Activated naive CD8-positive, alpha-beta T cell treated with anti-CD3 and anti-CD28 coated beads, Interleukin-2, amount 10 ng/mL, durations not matched to agents 7 days and 5 days (primary cell): ENCODE measurements around the gene GGA1. TPM values are rescaled to one million over a fixed set of nuclear protein-coding genes. Genes with fewer than 3 reads are reported as not detected.
"Not testable (repeated sequence)": the region's sequence is repeated elsewhere in the genome, so short reads cannot be mapped to it uniquely, and the experiment has no call there.

ENCODE experiments used
- ATAC-seq: fragments of 150-1000 bp; cut with Tn5 transposase; one replicate; pipeline ENCODE4 v1.10.0; 2021; ENCODE audit warnings: low read depth, moderate library complexity
- POLR2A ChIA-PET: fragments of 350-600 bp; sonication (Branson Sonifier 250); formaldehyde crosslinking; loops from one replicate; lab custom pipeline; 2021; ENCODE audit warnings: antibody characterized with exemption; lab: Charles Lee
- DNase-seq: peaks from one replicate; pipeline ENCODE4 v3.0.0; 2021
- H3K27ac Mint-ChIP-seq: one replicate; pipeline ENCODE4 v1.8.0; 2022; ENCODE audit warnings: mild to moderate bottlenecking, mixed read lengths
- H3K27me3 Mint-ChIP-seq: one replicate; pipeline ENCODE4 v1.8.0; 2022; ENCODE audit warnings: mild to moderate bottlenecking, moderate library complexity, mixed read lengths
- H3K36me3 Mint-ChIP-seq: one replicate; pipeline ENCODE4 v1.8.0; 2021; ENCODE audit warnings: mild to moderate bottlenecking, mixed read lengths
- H3K4me1 Mint-ChIP-seq: one replicate; pipeline ENCODE4 v1.8.0; 2021; ENCODE audit warnings: mixed read lengths
- H3K4me3 Mint-ChIP-seq: one replicate; pipeline ENCODE4 v1.8.0; 2022; ENCODE audit warnings: mild to moderate bottlenecking, moderate library complexity, mixed read lengths
- H3K9me3 Mint-ChIP-seq: one replicate; pipeline ENCODE4 v1.8.0; 2021; ENCODE audit warnings: mixed read lengths
- total RNA-seq, 2 experiments: library from RNA; stranded (reverse); gene quantifications; one replicate each; pipeline ENCODE4 v1.2.3, GENCODE V29; 2021

GGA1 gene
- total RNA-seq, 2 experiments from 2014 or later, result 75.3 to 79.5 TPM

GRCh38 chr22:37640591-37641560 lies 32.2 kb downstream of the GGA1 start:
- no peak for DNase-seq
- H3K36me3 Mint-ChIP-seq, result peaks cover 18% of the 10 kb centered on the region
- peak overlapping the region; percentile 100 for H3K27ac Mint-ChIP-seq
- no peaks in the 10 kb centered on the region for H3K27me3 Mint-ChIP-seq
- H3K4me3 Mint-ChIP-seq, result peak overlapping the region; percentile 100
- H3K9me3 Mint-ChIP-seq, result no peaks in the 10 kb centered on the region
- peaks cover 48% of the 10 kb centered on the region for H3K4me1 Mint-ChIP-seq
- POLR2A ChIA-PET, result interaction anchor here (0.8 to 5.8 kb wide), 7 partner anchors 10 to 35 kb away, joined by 4 to 51 read pairs (median 16); partner anchors contain the start of genes GGA1, LGALS1 and PDXP
- ATAC-seq, result no peak

GRCh38 chr22:37641561-37641949 lies 32.9 kb downstream of the GGA1 start:
- H3K4me3 Mint-ChIP-seq, result peak overlapping the region; percentile 100
- H3K36me3 Mint-ChIP-seq, result peaks cover 18% of the 10 kb centered on the region
- H3K9me3 Mint-ChIP-seq, result no peaks in the 10 kb centered on the region
- H3K27ac Mint-ChIP-seq, result peak overlapping the region; percentile 100
- ATAC-seq (no peak), DNase-seq (no peak)
- no peaks in the 10 kb centered on the region for H3K27me3 Mint-ChIP-seq
- H3K4me1 Mint-ChIP-seq, result peaks cover 41% of the 10 kb centered on the region
- POLR2A ChIA-PET, result interaction anchor here (0.7 to 5.8 kb wide), 7 partner anchors 8 to 36 kb away, joined by 3 to 51 read pairs (median 16); partner anchors contain the start of genes GGA1, LGALS1 and PDXP

DNA sequence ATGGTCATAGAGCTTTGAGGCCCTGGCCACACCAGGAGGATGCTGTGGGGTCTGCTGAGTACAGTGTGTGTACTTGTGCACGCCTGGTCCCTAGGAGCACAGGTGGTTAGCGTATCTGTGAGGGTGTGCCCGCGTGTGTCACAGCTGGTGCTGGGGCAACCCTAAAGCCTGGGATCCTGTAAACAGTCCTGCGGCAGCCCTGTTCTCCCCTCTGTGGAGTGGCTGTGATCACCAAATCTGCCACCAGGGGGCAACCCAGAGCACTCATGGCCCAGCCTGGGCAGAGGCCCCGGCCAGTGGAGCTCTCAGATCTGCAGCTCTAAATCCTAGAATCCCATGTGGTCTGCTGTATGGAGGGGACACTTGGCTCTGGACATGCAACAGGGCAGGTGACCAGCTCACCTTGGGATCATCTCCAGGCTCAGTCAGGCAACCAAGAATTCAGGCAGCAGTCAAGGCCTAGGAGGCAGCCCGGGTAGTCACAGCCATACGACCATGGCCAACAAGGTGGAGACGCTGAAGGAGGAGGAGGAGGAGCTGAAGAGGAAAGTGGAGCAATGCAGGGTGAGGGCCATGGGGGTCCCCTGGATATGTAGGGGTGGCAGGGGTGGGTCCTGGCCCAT lies 34.7 kb downstream of the GGA1 start:
- no peaks in the 10 kb centered on the region for H3K9me3 Mint-ChIP-seq
- H3K4me3 Mint-ChIP-seq, result peak overlapping the region; percentile 66
- DNase-seq (peak; percentile 92), ATAC-seq (peak; percentile 58)
- peaks cover 20% of the 10 kb centered on the region for H3K36me3 Mint-ChIP-seq
- H3K27ac Mint-ChIP-seq, result peak overlapping the region; percentile 79
- H3K4me1 Mint-ChIP-seq, result peaks cover 27% of the 10 kb centered on the region
- H3K27me3 Mint-ChIP-seq, result no peaks in the 10 kb centered on the region
- POLR2A ChIA-PET, result interaction anchor here (0.7 to 3.9 kb wide), 16 partner anchors 9 to 43 kb away, joined by 3 to 38 read pairs (median 6); partner anchors contain the start of genes GGA1, LGALS1, NOL12 and PDXP

DNA sequence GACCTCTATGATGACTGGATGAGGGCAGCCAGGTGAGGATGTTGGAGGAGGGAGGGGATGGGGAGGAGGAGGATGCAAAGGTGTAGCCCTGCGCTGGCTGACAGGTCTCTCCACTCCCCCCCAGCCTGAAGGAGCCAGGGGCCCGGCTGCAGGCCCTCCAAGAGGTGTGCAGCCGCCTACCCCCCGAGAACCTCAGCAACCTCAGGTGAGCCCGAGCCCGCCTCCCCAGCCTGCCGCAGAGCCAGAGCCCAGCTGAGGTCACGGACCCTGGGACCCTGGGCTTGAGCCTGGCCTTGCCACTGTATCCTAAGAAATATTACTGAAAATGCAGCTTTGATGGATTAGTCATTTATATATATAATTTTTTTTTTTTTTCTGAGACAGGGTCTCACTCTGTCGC lies 38.7 kb downstream of the GGA1 start:
- DNase-seq (no peak), ATAC-seq (no peak)
- POLR2A ChIA-PET, result interaction anchor here (0.7 to 3.0 kb wide), 4 partner anchors 9 to 20 kb away, joined by 3 to 11 read pairs (median 5); partner anchors contain the start of gene PDXP
- Mint-ChIP-seq H3K4me3 (no peak overlapping the region), H3K4me1 (peaks cover 14% of the 10 kb centered on the region), H3K27me3 (no peaks in the 10 kb centered on the region), H3K9me3 (no peaks in the 10 kb centered on the region), H3K27ac (no peak overlapping the region), H3K36me3 (peaks cover 27% of the 10 kb centered on the region)

DNA sequence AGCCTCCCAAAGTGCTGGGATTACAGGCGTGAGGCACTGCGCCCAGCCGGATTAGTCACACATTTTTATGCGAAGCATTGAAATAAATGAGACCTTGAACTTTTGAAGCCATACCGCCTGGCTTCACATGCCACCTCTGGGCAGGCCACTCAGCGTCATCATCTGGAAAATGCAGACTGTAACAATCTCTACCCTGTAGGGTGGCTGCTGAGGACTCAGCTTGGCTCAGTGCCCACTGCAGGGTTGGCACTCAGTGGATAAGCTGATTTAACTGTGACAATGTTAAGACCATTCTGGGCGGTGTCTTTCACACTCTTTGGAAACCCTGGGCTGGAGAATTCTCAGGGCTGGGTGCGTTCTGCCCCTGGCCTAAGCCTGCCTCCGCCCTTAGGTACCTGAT lies 39.3 kb downstream of the GGA1 start:
- no peak for ATAC-seq
- H3K27ac Mint-ChIP-seq, result peak overlapping the region; percentile 20
- peaks cover 29% of the 10 kb centered on the region for H3K36me3 Mint-ChIP-seq
- DNase-seq, result no peak
- POLR2A ChIA-PET, result interaction anchor here (0.7 to 3.0 kb wide), 5 partner anchors 9 to 28 kb away, joined by 3 to 11 read pairs (median 5); partner anchors contain the start of gene PDXP
- no peaks in the 10 kb centered on the region for H3K27me3 Mint-ChIP-seq
- H3K4me3 Mint-ChIP-seq, result no peak overlapping the region
- peaks cover 10% of the 10 kb centered on the region for H3K4me1 Mint-ChIP-seq
- H3K9me3 Mint-ChIP-seq, result no peaks in the 10 kb centered on the region

DNA sequence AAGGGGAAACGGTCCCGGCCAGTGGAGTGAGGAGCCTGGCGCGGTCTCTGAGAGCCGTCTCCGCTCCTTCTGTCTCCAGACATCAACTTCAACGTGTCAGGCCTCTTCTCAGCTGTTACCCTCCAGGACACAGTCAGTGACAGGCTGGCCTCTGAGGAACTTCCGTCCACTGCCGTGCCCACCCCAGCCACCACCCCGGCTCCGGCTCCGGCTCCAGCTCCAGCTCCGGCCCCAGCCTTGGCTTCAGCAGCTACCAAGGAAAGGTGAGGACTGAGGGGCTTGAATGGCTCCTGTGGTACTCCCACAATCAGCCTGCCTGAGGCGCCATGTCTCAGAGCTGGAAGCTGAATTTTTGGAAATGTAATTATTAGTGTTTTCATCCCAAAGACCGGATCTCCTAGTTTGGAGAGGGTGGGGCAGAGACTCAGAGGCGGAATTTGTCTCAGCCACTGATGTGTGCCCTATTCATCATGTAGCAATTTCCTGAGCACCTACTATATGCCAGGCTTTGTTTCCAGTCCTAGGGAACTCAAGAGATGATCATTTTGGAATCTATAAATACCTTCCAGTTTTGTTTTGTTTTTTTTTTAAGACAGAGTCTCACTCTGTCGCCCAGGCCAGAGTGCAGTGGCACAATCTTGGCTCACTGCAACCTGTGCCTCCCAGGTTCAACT lies 42.0 kb downstream of the GGA1 start:
- Mint-ChIP-seq H3K9me3 (no peaks in the 10 kb centered on the region), H3K27me3 (no peaks in the 10 kb centered on the region), H3K27ac (no peak overlapping the region), H3K4me1 (peaks cover 3% of the 10 kb centered on the region), H3K36me3 (peaks cover 31% of the 10 kb centered on the region), H3K4me3 (no peak overlapping the region)
- POLR2A ChIA-PET, result interaction anchor here (0.5 to 1.5 kb wide), 4 partner anchors 17 to 213 kb away, joined by 3 to 6 read pairs (median 3); no protein-coding TSS in a partner anchor
- DNase-seq, result no peak
- no peak for ATAC-seq

- POLR2A ChIA-PET, result interaction anchor here (0.9 kb wide), 1 partner anchor 12 kb away, joined by 3 read pairs; no protein-coding TSS in a partner anchor
- H3K4me1 Mint-ChIP-seq, result peaks cover 11% of the 10 kb centered on the region
- H3K4me3 Mint-ChIP-seq, result no peak overlapping the region
- DNase-seq (no peak), ATAC-seq (no peak)
- peaks cover 25% of the 10 kb centered on the region for H3K36me3 Mint-ChIP-seq
- H3K27ac Mint-ChIP-seq, result no peak overlapping the region
- H3K9me3 Mint-ChIP-seq, result no peaks in the 10 kb centered on the region
- H3K27me3 Mint-ChIP-seq, result no peaks in the 10 kb centered on the region
Measured at GRCh38 chr22:37654563-37655251, 46.1 kb downstream of the GGA1 start.

GRCh38 chr22:37655252-37655563 lies 46.6 kb downstream of the GGA1 start:
- Mint-ChIP-seq H3K9me3 (no peaks in the 10 kb centered on the region), H3K4me3 (no peak overlapping the region), H3K27ac (no peak overlapping the region), H3K4me1 (peaks cover 16% of the 10 kb centered on the region), H3K36me3 (peaks cover 25% of the 10 kb centered on the region), H3K27me3 (no peaks in the 10 kb centered on the region)
- ATAC-seq, result no peak
- POLR2A ChIA-PET, result interaction anchor here (0.9 to 9.9 kb wide), 2 partner anchors 13 to 23 kb away, joined by 3 to 216 read pairs; partner anchors contain the start of genes LGALS1 and NOL12
- no peak for DNase-seq

GRCh38 chr22:37656583-37656982 lies 47.9 kb downstream of the GGA1 start:
- H3K4me1 Mint-ChIP-seq, result peaks cover 30% of the 10 kb centered on the region
- H3K27me3 Mint-ChIP-seq, ATAC-seq, H3K4me3 Mint-ChIP-seq, H3K9me3 Mint-ChIP-seq, DNase-seq: not testable (repeated sequence)
- peak overlapping the region; percentile 59 for H3K27ac Mint-ChIP-seq
- peaks cover 22% of the 10 kb centered on the region for H3K36me3 Mint-ChIP-seq
- POLR2A ChIA-PET, result interaction anchor here (0.9 to 9.9 kb wide), 7 partner anchors 9 to 100 kb away, joined by 3 to 216 read pairs (median 9); partner anchors contain the start of genes LGALS1, NOL12 and SH3BP1

- ATAC-seq, result no peak
- DNase-seq, result no peak
- no peaks in the 10 kb centered on the region for H3K9me3 Mint-ChIP-seq
- peak overlapping the region; percentile 95 for H3K4me3 Mint-ChIP-seq
- H3K27me3 Mint-ChIP-seq, result no peaks in the 10 kb centered on the region
- peaks cover 17% of the 10 kb centered on the region for H3K36me3 Mint-ChIP-seq
- peak overlapping the region; percentile 95 for H3K27ac Mint-ChIP-seq
- peaks cover 34% of the 10 kb centered on the region for H3K4me1 Mint-ChIP-seq
- POLR2A ChIA-PET, result interaction anchor here (0.6 to 9.9 kb wide), 18 partner anchors 9 to 1453 kb away, joined by 3 to 216 read pairs (median 6); partner anchors contain the start of genes GCAT, GGA1, LGALS1 and NOL12
Measured at GRCh38 chr22:37657590-37658132, 49.0 kb downstream of the GGA1 start.

DNA sequence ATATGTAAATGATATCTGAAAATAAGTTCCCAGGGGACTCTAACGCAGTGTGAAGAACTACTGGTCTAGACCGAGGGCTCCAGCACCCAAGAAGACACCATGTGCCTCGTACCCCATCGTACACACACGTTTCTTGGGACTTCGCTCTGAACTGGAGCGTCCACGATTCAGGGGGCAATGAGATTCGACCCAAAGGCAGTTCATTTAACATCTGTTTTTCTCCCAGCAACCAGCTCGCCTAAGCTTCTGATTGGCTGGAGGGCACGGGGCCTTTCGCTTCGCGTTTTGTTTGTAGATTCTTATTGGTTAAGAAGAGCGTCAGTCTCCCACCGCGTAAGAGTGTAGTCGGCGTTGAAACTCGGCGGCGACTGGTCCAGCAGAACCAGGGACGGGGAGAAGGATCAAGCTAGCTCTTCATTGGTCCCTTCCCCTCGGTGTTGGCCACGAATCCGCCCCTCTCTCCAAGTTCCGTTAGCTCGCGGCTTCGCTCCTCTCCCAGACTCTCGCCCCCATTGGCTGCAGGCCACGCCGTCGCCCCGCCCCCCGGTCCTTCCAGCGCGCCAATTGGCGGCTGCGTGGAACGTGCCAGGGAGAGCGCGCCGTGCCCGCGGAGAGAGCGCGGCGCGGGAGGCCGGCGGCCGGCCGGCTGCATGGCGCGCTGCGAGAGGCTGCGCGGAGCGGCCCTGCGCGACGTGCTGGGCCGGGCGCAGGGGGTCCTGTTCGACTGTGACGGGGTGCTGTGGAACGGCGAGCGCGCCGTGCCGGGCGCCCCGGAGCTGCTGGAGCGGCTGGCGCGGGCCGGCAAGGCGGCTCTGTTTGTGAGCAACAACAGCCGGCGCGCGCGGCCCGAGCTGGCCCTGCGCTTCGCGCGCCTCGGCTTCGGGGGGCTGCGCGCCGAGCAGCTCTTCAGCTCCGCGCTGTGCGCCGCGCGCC lies 49.8 kb downstream of the GGA1 start, which contains the start of gene PDXP:
Gene PDXP (plus strand): TSS at position 591 of the 933 bp plus-strand sequence. CDS start 60 bp downstream, at position 651.
- Mint-ChIP-seq H3K27me3 (no peaks in the 10 kb centered on the region), H3K36me3 (peaks cover 11% of the 10 kb centered on the region), H3K9me3 (no peaks in the 10 kb centered on the region), H3K4me1 (peaks cover 35% of the 10 kb centered on the region), H3K4me3 (peak within 1 kb of the TSS; percentile 95), H3K27ac (peak within 1 kb of the TSS; percentile 95)
- peak; percentile 98 for ATAC-seq
- DNase-seq, result peak; percentile 99
- POLR2A ChIA-PET, result interaction anchor here (0.6 to 9.9 kb wide), 17 partner anchors 9 to 1452 kb away, joined by 3 to 216 read pairs (median 8); partner anchors contain the start of genes GCAT, GGA1, LGALS1 and NOL12
